Upper lobe of left lung (tissue), 4 donors: ENCODE results near the gene ARHGAP10.

Experiments
- CTCF ChIP-seq, 6 experiments: fragments of 450-650 bp in 4 of 6; fragments of 200-600 bp in 2 of 6; sonication (generic) in 2 of 6; IDR thresholded peaks; one replicate each; pipeline ENCODE4 v1.5.1; 2016 to 2019; ENCODE audit warnings: antibody characterized with exemption in 6 of 6
- EP300 ChIP-seq, 4 donors: sonication (generic); formaldehyde crosslinking; IDR thresholded peaks; one replicate each; pipeline ENCODE4 v1.5.1; 2017; ENCODE audit warnings: antibody characterized with exemption in 4 of 4, control low read depth in 2 of 4
- POLR2A ChIP-seq, 4 donors: fragments of 450-650 bp; IDR thresholded peaks; one replicate each; pipeline ENCODE4 v1.5.1; 2016 to 2017; ENCODE audit warnings: antibody characterized with exemption in 4 of 4, mild to moderate bottlenecking in 2 of 4
- POLR2AphosphoS5 ChIP-seq, 2 donors: sonication (generic); formaldehyde crosslinking; IDR thresholded peaks; one replicate each; pipeline ENCODE4 v1.5.1; 2017; ENCODE audit warnings: antibody characterized with exemption in 2 of 2

- TF ChIP-seq CTCF (IDR thresholded peaks at IDR 0.05) (no peak), POLR2A (IDR thresholded peaks at IDR 0.05) (no peak), EP300 (IDR thresholded peaks at IDR 0.05) (no peak), POLR2AphosphoS5 (IDR thresholded peaks at IDR 0.05) (no peak)
Observed at GRCh38 chr4:147834480-147834879, 102.6 kb downstream of the ARHGAP10 start.
